Measurements from ENCODE around the gene CLN5. TPM values are rescaled to one million over a fixed set of nuclear protein-coding genes. Genes with fewer than 3 reads are reported as not detected.

Gene CLN5
- total RNA-seq, 2 experiments from 2014 or later: 13.6 to 14.6 TPM

DNA sequence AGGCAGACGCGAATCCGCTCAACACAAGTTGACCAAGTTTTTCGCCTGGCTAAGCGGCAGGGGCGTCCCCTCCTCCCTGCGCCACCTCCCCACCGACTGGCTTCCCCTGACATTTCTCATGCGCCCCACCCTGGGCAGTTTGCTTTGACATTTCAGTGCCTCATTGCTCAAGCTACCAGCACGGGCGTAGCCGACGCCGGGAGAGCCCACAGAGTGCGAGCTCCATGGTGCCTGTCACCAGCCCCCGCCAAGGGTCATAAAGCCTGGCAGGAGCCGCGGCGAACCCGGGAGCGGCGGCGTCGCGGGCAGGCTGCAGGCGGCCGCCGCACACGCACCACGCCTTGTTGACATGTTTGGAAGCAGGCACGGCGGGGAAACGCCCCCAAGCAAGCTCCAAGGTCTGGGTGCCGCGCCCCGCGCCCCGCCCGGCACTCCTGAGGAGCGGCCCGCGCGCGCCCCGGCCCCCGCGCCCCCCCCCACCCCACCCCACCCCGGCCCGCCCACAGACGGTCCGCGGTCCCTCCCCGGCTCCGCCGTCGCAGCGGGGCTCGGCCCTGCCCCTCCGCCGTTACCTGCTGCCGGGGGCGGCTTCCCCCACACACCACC lies 34.5 kb downstream of the CLN5 start:
- CTCF ChIA-PET: interaction anchor here (0.5 to 2.7 kb wide), 8 partner anchors 8 to 452 kb away, joined by 3 to 10 read pairs (median 4); no protein-coding TSS in a partner anchor
- Mint-ChIP-seq H3K36me3 (ENCODE audit: low read depth) (peaks cover 3% of the 10 kb centered on the region), H3K4me1 (ENCODE audit: low read depth) (peaks cover 48% of the 10 kb centered on the region), H3K4me3 (peak overlapping the region; percentile 91), H3K9me3 (no peaks in the 10 kb centered on the region), H3K27ac (peak overlapping the region; percentile 87), H3K27me3 (ENCODE audit: low read depth) (no peaks in the 10 kb centered on the region)
- peak; percentile 83 for DNase-seq
- intact Hi-C loops (cut with micrococcal nuclease): loop anchor here (2.0 to 10.0 kb wide), 5 partner anchors 140 to 1628 kb away; partner anchors contain the start of genes KCTD12, OBI1 and POU4F1

DNA sequence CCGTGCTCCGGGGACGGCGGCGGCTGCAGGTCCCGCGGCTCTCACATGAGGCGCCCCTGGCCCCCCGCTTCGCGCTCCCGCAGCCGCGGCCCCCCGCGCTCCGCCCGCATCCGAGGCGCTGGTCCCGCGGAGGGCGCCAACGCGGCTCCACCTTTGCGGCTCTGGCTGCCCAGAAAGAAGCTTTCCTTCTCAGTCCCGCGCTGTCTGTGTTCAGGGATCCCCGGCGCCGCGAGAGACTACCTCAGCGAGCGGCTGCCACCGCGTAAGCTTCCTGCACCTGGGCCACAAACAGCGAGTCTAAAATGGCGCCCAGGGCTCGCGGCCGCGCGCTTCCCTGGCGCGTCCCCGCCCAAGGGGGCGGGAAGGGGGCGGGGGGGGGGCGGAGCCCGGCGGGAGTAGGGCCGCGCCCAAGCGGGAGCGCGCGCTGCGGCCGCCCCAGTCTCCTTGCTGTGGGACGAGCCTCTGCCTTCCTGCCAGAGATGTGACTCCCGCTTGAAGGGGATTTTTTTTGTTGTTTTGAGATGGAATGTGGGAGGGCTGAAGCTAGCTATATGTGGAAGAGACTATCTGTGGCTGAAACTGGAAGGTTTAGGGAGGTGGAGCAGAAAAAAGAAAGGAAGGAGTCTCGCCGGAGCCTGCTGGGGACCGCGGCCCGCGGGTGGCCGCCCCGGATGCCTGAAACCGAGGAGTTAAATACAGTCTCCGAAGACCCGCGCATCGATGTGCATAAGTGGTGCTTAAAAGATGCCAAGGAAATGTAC lies 35.2 kb downstream of the CLN5 start, which contains the start of gene FBXL3:
TSS of gene FBXL3 (minus strand) at position 299 of the 761 bp plus-strand sequence. CDS start 5,299 bp downstream, outside the sequence.
- Mint-ChIP-seq H3K36me3 (ENCODE audit: low read depth) (peaks cover 3% of the 10 kb centered on the region), H3K9me3 (no peaks in the 10 kb centered on the region), H3K4me3 (peak within 1 kb of the TSS; percentile 91), H3K4me1 (ENCODE audit: low read depth) (peaks cover 42% of the 10 kb centered on the region), H3K27me3 (ENCODE audit: low read depth) (no peaks in the 10 kb centered on the region), H3K27ac (peak within 1 kb of the TSS; percentile 93)
- intact Hi-C loops (cut with micrococcal nuclease): loop anchor here (1.0 to 10.0 kb wide), 9 partner anchors 35 to 1628 kb away; partner anchors contain the start of genes CLN5, KCTD12, OBI1 and POU4F1
- CTCF ChIA-PET: interaction anchor here (0.6 to 2.7 kb wide), 8 partner anchors 9 to 451 kb away, joined by 3 to 10 read pairs (median 4); no protein-coding TSS in a partner anchor
- DNase-seq: peak; percentile 83

DNA sequence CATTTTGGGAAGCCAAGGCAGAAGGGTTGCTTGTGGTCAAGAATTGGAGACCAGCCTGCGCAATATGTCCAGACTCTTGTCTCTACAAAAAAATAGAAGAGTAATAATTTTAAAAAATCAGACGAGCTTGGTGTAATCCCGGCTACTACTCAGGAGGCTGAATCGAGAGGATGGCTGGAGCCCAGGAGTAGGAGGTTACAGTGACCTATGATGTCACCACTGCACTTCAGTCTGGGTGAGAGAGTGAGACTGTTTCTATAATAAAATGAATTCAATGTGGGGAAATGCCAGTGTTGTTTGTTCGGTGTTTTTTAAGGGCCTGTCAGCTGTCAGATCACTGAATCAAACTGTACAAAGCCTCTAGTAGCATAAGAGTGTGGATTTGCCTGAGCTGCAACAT lies 36.3 kb downstream of the CLN5 start:
- Mint-ChIP-seq H3K27me3 (ENCODE audit: low read depth) (no peaks in the 10 kb centered on the region), H3K4me3 (peak overlapping the region; percentile 91), H3K9me3 (no peaks in the 10 kb centered on the region), H3K27ac (no peak overlapping the region), H3K36me3 (ENCODE audit: low read depth) (peaks cover 2% of the 10 kb centered on the region), H3K4me1 (ENCODE audit: low read depth) (peaks cover 30% of the 10 kb centered on the region)
- DNase-seq: peak; percentile 22
- intact Hi-C loops (cut with micrococcal nuclease): loop anchor here (5.0 to 10.0 kb wide), 3 partner anchors 529 to 1627 kb away; partner anchors contain the start of genes OBI1 and POU4F1
- CTCF ChIA-PET: interaction anchor here (1.0 to 2.7 kb wide), 3 partner anchors 14 to 143 kb away, joined by 3 to 10 read pairs (median 3); no protein-coding TSS in a partner anchor

DNA sequence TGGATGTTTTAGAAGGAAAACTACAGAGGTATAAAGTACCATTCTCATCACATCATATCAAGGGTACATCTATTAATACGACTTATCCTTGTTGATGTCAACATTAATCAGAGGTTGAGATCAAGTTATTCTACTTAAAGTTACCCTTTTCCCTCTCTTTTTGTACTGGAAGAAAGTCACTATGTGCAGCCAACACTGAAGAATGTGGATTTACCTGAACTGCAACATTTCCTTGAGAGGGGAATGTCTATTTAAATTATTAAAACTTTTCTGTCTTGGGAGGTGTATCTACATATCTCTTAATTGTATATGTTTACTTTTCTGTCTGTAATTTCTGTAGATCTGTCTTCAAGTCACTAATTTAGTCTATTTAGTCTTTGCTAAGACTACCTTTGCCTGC lies 37.6 kb downstream of the CLN5 start:
- H3K27me3 Mint-ChIP-seq (ENCODE audit: low read depth): no peaks in the 10 kb centered on the region
- intact Hi-C loops (cut with micrococcal nuclease): loop anchor here (5.0 to 10.0 kb wide), 3 partner anchors 528 to 1625 kb away; partner anchors contain the start of genes OBI1 and POU4F1
- CTCF ChIA-PET: no interaction called here

DNA sequence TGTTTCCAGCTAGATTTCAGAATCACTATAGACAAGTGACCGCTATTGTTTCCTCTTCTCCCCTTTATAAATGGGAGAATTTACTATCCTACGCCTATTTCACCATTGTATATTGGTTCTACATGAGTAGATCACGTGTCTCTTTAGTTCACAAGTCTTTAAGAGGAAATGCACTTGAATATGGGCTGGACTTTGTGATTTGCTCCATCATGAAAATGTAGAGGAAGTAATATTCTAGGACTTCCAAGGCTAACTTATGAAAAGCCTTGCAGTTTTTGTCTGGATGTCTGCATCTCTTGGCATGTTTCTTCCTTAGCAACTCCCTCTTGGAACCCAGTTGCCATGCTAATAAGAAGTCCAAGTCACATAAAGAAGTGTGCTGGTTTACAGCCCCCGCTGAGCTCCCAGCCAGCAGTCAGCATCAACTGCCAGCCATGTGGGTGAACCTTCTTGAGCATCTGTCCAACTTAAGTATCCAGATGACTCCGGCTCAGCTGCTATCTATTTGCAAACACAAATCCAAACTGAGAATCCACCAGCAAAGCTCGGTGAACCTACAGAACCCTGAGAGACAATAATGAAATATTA lies 39.9 kb downstream of the CLN5 start:
- intact Hi-C loops (cut with micrococcal nuclease): no loop called here
- peaks cover 24% of the 10 kb centered on the region for H3K4me1 Mint-ChIP-seq (ENCODE audit: low read depth)
- no peak overlapping the region for H3K4me3 Mint-ChIP-seq
- peaks cover 2% of the 10 kb centered on the region for H3K36me3 Mint-ChIP-seq (ENCODE audit: low read depth)
- no peaks in the 10 kb centered on the region for H3K9me3 Mint-ChIP-seq
- H3K27ac Mint-ChIP-seq: no peak overlapping the region
- H3K27me3 Mint-ChIP-seq (ENCODE audit: low read depth): no peaks in the 10 kb centered on the region
- no peak for DNase-seq
- CTCF ChIA-PET: no interaction called here

More for the DNA sequence above, 37.6 kb downstream of the CLN5 start:
- peaks cover 2% of the 10 kb centered on the region for H3K36me3 Mint-ChIP-seq (ENCODE audit: low read depth)
- H3K27ac Mint-ChIP-seq: no peak overlapping the region
- peaks cover 25% of the 10 kb centered on the region for H3K4me1 Mint-ChIP-seq (ENCODE audit: low read depth)
- DNase-seq: no peak
- no peak overlapping the region for H3K4me3 Mint-ChIP-seq
- no peaks in the 10 kb centered on the region for H3K9me3 Mint-ChIP-seq

DNA sequence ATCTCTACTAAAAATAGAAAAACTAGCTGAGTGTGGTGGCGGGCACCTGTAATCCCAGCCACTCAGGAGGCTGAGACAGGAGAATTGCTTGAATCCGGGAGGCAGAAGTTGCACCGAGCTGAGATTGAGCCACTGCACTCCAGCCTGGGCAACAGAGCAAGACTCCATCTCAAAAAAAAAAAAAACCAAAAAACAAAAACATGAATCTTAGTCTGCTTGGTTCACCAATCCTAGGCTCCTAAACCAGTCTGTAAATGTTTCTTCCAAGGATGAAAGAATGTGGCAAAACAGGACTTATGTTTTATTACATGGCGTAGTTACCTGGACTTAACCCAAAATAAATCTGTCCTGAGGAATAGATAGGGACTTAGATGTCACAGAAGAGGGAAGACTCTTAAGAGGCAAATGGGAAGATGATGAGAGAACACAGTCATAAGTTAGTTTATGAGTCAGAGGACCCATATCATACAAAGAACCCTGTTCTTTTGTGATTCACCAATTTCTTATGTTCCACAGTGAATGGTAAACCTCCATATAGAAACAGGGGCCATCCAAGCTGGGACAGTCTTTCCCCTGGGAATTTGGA lies 41.9 kb downstream of the CLN5 start:
- CTCF ChIA-PET: no interaction called here
- H3K4me3 Mint-ChIP-seq: no peak overlapping the region
- DNase-seq: no peak
- no peaks in the 10 kb centered on the region for H3K27me3 Mint-ChIP-seq (ENCODE audit: low read depth)
- no peaks in the 10 kb centered on the region for H3K36me3 Mint-ChIP-seq (ENCODE audit: low read depth)
- H3K9me3 Mint-ChIP-seq: no peaks in the 10 kb centered on the region
- no peak overlapping the region for H3K27ac Mint-ChIP-seq
- peaks cover 12% of the 10 kb centered on the region for H3K4me1 Mint-ChIP-seq (ENCODE audit: low read depth)
- intact Hi-C loops (cut with micrococcal nuclease): no loop called here

DNA sequence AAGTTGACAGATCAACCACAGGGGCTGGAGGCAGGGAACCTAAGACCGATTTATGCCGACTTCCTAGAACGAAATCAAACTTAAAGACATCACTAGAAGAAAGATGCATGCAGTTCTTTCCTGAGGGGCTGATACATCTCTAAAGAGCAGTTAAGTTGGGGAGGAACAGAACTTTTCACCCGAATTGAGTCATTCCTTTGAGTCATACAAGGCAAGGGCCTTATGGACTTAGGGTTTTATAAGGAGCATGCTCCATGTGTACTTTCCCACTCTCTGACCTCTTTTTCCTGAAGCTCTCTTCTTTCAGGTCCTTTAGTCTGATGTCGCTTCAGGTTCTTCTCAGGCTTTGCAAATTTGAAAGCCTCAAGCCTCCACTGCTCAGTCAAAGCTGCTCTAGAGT lies 43.0 kb downstream of the CLN5 start:
- no peaks in the 10 kb centered on the region for H3K9me3 Mint-ChIP-seq
- no peak overlapping the region for H3K4me3 Mint-ChIP-seq
- no peaks in the 10 kb centered on the region for H3K36me3 Mint-ChIP-seq (ENCODE audit: low read depth)
- CTCF ChIA-PET: interaction anchor here (0.7 to 1.6 kb wide), 2 partner anchors 10 to 467 kb away, joined by 3 to 5 read pairs; no protein-coding TSS in a partner anchor
- DNase-seq: no peak
- no peak overlapping the region for H3K27ac Mint-ChIP-seq
- no peaks in the 10 kb centered on the region for H3K27me3 Mint-ChIP-seq (ENCODE audit: low read depth)
- peaks cover 12% of the 10 kb centered on the region for H3K4me1 Mint-ChIP-seq (ENCODE audit: low read depth)
- intact Hi-C loops (cut with micrococcal nuclease): no loop called here

DNA sequence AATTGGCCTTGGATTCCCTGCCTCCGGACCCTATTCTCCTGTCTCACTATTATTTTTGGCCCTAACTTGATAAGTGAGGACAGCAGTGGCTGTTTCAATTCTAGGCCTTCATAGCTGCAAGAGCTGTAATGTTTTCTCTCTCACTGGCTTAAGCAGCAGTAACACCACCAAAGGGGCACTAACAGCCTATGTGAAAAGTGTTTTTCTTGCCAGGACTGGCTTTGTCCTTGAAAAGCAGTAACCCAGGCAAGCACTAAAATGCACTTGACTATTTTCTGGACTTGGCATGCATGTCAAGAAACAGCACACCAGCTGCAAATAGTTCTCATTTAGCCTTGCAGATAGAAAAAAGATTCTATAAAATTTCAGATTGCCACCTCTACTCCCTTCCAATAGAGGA lies 44.4 kb downstream of the CLN5 start:
- H3K27ac Mint-ChIP-seq: no peak overlapping the region
- no peak for DNase-seq
- no peaks in the 10 kb centered on the region for H3K27me3 Mint-ChIP-seq (ENCODE audit: low read depth)
- CTCF ChIA-PET: no interaction called here
- no peaks in the 10 kb centered on the region for H3K9me3 Mint-ChIP-seq
- H3K36me3 Mint-ChIP-seq (ENCODE audit: low read depth): no peaks in the 10 kb centered on the region
- H3K4me3 Mint-ChIP-seq: no peak overlapping the region
- peaks cover 12% of the 10 kb centered on the region for H3K4me1 Mint-ChIP-seq (ENCODE audit: low read depth)
- intact Hi-C loops (cut with micrococcal nuclease): no loop called here

DNA sequence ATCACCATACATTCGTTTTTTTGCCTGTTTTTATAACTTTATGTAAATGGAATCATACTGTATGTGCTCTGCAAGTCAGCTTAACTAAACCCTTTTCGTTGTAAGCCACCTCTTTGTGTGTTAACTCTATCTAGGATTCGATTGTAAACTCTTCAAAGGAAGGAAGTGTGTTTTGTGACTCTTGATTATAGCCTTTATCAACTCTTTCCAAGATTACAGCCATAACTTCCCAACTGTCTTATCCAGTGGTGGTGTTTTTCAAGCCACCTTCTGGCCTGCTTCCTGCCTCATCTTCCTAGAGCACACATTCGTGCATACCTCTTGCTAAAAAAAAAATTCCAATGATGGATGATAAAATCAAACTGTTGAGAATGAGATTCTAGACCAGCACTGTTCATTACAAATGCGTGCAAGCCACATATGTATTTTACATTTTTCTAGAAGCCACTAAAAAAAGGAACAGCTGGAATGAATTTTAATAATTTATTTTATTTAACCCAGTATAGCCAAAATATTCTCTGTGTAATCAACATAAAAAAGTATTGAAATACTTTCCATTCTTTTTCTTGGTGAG lies 47.1 kb downstream of the CLN5 start:
- Mint-ChIP-seq H3K36me3 (ENCODE audit: low read depth) (no peaks in the 10 kb centered on the region), H3K4me1 (ENCODE audit: low read depth) (peaks cover 9% of the 10 kb centered on the region), H3K27me3 (ENCODE audit: low read depth) (no peaks in the 10 kb centered on the region), H3K4me3 (no peak overlapping the region), H3K27ac (no peak overlapping the region), H3K9me3 (no peaks in the 10 kb centered on the region)
- CTCF ChIA-PET: no interaction called here
- no peak for DNase-seq
- intact Hi-C loops (cut with micrococcal nuclease): no loop called here

DNA sequence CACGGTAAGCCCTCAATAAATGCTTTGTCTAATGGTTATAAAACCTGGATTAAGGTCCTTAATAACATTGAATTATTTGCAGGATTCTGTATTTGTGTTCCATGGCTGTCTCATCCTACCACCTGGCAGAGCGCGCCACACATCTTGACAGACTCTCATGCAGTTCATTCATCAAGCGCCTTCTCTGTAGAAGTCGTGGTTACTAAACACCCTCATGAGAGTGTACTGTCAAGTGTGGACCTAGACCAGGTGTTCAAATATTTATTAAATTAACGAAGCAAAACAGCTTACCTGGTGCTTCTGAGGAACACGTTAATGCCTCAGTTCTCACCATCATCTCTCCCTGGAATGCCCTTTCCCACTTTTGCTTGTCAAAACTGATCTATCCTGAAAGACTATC lies 48.2 kb downstream of the CLN5 start:
- Mint-ChIP-seq H3K27me3 (ENCODE audit: low read depth) (no peaks in the 10 kb centered on the region), H3K4me1 (ENCODE audit: low read depth) (no peaks in the 10 kb centered on the region), H3K36me3 (ENCODE audit: low read depth) (peaks cover 1% of the 10 kb centered on the region), H3K9me3 (no peaks in the 10 kb centered on the region), H3K4me3 (no peak overlapping the region), H3K27ac (no peak overlapping the region)
- DNase-seq: no peak
- intact Hi-C loops (cut with micrococcal nuclease): no loop called here
- CTCF ChIA-PET: no interaction called here

DNA sequence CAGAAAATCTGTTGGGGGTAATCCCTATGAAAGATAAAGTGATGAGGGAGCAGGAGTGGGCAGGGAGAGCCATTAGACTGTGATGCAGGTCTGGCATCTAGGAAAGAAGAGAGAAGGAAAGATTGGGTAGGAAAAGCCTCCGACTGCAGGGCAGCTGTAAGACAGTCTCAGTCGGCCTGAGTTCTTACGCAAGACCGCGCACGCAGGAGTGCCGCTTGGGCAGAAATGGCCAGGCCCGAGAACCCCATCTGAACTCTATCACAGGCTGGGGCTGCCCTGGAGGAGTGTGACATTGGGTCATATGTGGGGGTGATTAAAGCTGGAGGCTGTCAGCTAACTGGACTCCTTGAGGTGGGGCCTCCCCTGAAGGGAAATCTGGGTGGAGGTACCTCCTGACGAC lies 49.0 kb downstream of the CLN5 start:
- no peaks in the 10 kb centered on the region for H3K9me3 Mint-ChIP-seq

More for the DNA sequence above, 49.0 kb downstream of the CLN5 start:
- intact Hi-C loops (cut with micrococcal nuclease): no loop called here
- no peak for DNase-seq
- Mint-ChIP-seq H3K27me3 (ENCODE audit: low read depth) (no peaks in the 10 kb centered on the region), H3K4me3 (no peak overlapping the region), H3K4me1 (ENCODE audit: low read depth) (no peaks in the 10 kb centered on the region), H3K36me3 (ENCODE audit: low read depth) (peaks cover 1% of the 10 kb centered on the region), H3K27ac (no peak overlapping the region)
- CTCF ChIA-PET: no interaction called here

Measured in activated naive CD4-positive, alpha-beta T cell treated with anti-CD3 and anti-CD28 coated beads for 36 hours (primary cell).